Aortic smooth muscle cell (primary cell): ENCODE results near the gene RPS27L. TPM values are rescaled to one million over a fixed set of nuclear protein-coding genes. Genes with fewer than 3 reads are reported as not detected.

Source experiments
- total RNA-seq: library from RNA; depleted of rRNA; stranded (reverse); fragments of >200 nt; gene quantifications from 2 replicates; pipeline ENCODE4 v1.2.3, GENCODE V29; 2014

Gene RPS27L
- total RNA-seq, result 378 and 515 TPM in 2 replicates

GRCh38 chr15:63157118-63157843 is at the start of gene RPS27L:
TSS of gene RPS27L (minus strand) at chr15:63157477. CDS start at chr15:63157405, 72 bp downstream.

GRCh38 chr15:63188926-63189871 is 31.9 kb upstream of the RPS27L start, which contains the start of gene RAB8B:
TSS of gene RAB8B (plus strand) at chr15:63189606. CDS start at chr15:63189625, 19 bp downstream.

GRCh38 chr15:63121382-63122001 is 35.8 kb downstream of the RPS27L start, which contains the start of gene LACTB:
TSS of gene LACTB (plus strand) at chr15:63121861. CDS start at chr15:63121872, 11 bp downstream.

Other genes starting within 250 kb of the RPS27L start
- 822 and 1,004 TPM in 2 replicates for gene TPM1, start 114.7 kb downstream of the RPS27L start, total RNA-seq
- gene LACTB, start 35.6 kb downstream of the RPS27L start, total RNA-seq, result 20.5 and 37.3 TPM in 2 replicates
- 47.4 and 66.6 TPM in 2 replicates for gene RAB8B, start 32.1 kb upstream of the RPS27L start, total RNA-seq
- gene APH1B, start 120.1 kb upstream of the RPS27L start, total RNA-seq, result 15.2 and 16.7 TPM in 2 replicates
- 76.0 and 93.6 TPM in 2 replicates for gene CA12, start 224.4 kb upstream of the RPS27L start, total RNA-seq